CD4-positive, alpha-beta T cell treated with Interferon gamma for 1 hour (primary cell): ENCODE results near the gene SLC41A1.

Source experiments
- DNase-seq: peaks from one replicate; pipeline ENCODE4 v3.0.0-alpha.2; 2020

The SLC41A1 gene

DNA sequence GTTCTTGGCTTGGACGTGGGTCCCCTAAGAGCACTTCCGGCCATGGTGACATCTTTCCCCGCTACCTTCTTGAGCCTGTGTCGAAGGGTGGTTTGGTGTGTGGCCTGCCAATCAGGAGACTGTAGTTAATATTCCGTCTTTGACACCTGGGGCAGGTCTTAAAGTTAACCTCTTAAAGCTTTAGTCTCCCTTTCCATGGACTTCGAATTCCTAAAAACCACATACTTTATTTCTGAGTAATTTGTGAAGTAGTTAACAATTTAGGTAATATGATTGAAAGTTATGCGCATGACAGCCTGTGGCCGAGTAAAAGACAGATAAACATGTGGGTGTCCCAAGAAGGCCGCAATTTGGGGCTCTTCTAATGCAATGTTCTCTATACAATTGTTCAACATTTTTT is 27.6 kb downstream of the SLC41A1 start:
- DNase-seq: no peak

DNA sequence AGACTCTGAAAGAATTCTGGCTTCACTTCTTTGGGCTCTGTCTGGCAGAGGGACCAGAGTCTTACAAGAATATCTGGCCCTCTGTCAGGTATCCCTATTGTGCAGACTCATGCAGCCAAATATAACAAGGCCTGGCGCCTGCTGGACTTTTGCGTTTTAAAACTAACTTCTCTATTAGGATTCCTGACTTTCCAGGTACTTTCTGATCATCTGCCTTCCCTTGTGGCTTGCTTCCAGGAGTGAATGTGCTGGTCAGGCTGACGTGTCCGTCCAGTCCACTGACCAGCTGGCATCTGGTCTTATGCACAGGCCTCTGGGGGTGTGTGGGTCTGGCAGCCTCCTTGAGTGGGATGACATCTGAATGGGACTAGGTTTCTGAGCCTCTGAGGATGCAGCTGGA is 29.1 kb downstream of the SLC41A1 start:
- no peak for DNase-seq

DNA sequence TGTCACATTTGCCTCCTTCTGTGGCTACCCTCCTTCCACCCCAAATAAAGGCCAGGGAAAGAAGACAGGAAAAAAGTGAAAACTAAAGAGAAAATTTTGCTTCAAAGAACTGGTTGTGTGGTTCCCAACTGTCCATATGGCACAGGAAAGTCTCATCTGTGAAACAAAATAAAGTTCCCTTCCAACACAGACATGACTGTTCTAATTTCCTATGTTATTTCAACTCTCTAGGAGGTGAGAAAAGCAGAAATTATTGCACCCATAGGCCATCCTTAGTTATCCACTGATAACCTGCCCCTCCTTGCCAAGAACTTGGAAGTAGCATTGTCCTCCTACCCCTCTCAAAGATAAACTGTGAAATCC is 29.6 kb downstream of the SLC41A1 start:
- DNase-seq: no peak

DNA sequence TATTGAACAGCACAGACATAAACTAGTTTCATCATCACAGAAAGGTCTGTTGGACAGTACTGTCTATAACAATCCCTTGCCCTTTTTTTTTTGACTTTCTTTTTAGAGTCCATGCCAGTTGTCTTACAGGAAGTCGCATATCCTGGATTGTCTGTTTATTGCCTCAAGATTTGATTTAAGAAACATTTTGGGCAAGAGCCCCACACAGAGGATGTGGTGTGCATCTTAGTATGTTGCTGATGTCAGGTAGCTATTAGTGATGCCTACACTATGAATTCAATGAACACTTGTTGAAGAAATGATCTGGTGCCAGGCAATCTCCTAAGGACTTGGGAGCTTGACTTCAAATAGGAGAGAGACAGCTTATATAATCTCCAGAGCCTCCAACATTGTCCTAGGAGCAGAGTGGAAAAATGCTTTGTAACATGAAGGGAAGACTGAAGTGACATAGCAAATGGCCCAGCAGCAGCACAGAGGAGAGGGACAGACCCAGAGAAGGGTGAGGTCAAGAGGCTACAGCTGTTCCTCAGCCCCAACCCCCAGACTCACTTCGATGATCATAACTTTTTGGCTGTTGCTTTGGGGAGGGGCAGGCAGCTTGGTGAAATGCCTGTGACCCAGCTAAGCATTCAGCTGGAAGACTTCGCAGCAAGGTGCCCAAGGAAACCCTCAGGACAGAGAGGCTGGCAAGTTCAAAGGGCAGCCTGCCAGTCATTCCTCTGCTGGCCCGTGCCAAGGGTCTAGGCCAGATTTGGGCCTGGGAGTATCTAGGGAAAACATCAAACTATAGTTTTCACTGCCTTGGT is 30.2 kb downstream of the SLC41A1 start:
- DNase-seq: no peak

DNA sequence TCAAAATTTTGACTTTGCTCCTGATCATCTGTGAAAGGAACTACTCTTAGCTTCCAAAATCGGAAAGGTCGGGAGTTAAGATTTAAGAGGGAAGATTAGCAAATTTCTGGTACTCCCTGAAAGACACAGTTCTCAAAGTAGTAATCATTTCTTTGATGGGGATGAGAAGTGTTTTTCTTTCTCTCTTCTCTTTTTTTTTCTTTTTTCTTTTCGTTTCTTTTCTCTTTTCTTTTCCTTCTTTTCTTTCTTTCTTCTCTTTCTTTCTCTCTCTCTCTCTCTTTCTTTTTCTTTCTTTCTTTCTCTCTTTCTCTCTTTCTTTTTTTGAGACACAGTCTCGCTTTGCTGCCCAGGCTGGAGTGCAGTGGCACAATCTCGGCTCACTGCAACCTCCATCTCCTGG is 32.7 kb downstream of the SLC41A1 start:
- no peak for DNase-seq

DNA sequence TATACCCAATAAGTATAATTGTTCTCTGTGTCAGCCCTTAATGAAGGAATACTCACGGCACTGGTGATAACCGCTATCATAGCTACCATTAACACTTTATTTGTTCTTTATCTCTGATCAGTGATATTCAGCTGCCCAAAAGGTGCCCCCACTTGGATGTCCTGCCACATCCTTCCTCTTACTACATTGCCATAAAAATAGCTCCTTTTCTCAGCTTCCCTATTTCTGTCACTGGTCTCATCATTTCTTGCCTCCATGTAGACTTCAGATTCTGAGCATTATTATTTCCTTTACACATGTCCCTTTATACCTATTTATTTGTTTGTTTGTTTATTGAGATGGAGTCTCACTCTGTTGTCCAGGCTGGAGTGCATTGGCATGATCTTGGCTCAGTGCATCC is 35.0 kb downstream of the SLC41A1 start:
- DNase-seq: no peak

DNA sequence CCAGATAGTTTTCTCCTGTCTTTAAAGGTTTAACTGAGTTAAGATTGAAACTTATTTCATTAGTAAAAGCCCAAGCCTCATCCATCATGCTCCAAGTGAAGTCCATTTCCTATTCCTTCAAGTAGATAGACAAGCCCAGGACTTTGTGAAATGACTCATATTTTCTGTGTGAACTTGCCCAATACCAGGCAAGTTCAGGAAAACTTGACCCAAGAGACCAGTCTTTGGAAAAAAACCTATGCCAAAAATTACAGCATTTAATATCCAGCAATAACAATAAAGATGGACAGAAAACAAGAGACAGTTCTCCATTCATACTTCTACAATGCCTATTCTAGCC is 37.3 kb downstream of the SLC41A1 start:
- DNase-seq: no peak

DNA sequence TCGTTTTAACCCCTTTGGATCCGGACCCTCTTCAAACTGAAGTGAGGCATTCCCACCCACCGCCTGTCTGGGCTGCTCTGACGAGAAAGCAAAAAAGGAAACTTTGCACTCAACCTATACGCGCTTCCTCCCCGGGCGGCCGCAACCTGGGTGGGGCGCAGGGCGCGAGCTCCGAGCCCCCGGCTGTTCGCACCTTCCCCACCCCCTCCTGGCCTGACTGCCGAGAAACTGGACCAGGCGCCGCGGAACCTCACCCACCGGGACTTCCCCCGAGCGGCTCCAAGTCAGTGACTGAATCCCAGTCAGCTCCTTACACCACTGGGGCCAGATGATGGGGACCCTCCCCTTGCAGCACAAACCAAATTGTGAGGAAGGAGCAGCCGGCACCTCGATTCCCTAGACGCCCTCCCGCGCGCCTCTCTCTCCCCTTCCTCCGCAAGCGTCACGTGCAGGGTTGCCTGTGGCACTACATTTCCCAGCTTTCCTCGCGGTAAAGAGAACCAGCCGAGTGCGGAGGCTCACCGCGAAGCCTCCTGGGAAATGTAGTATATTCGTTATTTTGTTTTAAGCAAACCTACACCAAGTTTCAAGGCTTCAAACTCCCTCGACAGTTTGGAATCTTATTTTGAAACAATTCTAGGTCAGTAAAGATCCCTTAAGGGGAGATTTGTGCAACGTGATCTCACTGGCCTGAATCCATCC is 37.8 kb downstream of the SLC41A1 start, which contains the start of gene RAB29:
RAB29 (minus strand) TSS at position 468 of the 702 bp plus-strand sequence. CDS start 526 bp downstream, outside the sequence.
- peak; percentile 88 for DNase-seq

DNA sequence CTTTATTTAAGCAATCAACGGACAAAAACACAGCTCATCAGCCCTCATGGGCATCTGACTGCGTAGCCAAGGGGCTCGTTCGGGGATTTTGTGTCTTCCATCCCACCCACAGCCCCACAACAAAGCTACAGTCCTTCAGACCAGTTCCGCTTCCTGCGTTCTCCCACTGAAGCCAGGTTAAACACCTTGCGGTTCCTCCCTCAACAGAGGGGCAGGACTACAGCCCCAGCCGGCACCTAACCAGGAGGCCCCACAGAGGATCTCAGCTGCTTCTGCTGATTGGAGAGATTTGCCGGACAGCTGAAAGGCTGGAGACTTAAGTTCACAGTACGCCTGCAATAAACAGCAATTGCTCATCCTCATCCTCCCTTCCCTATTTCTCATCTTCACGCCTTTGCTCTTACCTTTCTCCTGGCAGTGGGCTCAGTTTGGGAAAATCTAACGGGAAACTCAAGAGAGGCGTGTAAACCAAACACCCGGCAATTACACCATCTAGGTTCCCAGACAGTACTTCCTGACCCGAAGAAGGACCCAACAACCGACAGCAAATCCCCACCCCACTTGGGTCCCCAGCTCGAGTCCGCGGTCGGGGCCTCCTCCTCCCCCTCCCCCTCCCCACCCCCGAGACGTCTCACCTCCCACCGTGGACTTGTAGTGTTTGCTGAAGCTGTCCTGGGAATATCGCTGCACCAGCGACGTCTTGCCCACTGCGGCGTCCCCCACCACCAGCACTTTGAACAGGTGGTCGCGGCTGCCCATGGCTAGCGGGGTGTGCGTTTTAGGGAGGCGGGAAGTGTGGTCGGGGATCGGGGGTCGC is 38.6 kb downstream of the SLC41A1 start:
- DNase-seq: peak; percentile 49

DNA sequence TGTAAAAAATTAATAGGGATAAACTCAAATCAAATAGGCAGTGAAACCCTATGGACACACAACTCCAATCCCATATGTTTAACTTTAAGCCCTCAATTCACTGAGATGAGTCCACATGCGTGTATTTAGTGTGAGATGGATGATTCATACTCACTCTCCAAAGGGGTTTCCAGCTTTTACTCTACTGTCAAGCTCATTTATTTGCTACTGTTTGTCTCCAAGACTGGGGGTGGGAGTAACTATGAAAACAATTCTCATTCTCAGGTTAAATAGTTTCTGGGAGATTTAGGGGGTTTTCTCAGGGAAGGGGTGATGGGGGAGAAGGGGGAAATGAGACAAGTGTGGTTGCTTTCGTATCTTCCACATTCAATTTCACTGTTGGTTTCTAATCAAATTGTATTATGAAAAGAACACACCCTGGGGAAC is 40.4 kb downstream of the SLC41A1 start:
- DNase-seq: no peak

DNA sequence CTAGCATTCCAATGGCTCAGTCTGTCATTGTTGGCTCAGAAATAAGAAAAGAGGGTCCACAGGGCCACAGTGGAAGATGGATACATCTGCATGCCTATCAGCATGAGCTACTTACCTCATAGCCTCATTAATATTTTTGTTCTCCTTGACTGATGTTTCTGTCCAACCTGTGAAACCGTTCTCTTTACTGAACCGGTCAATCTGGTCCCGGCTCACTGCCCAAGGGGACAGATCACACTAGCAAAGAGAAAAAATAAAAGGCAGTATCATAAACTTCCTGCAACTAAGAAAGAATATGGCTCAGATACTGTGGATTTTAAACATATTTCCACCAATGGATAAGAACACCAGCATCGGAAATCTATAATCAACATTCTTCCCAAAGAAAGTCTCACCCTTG is 42.4 kb downstream of the SLC41A1 start:
- no peak for DNase-seq

DNA sequence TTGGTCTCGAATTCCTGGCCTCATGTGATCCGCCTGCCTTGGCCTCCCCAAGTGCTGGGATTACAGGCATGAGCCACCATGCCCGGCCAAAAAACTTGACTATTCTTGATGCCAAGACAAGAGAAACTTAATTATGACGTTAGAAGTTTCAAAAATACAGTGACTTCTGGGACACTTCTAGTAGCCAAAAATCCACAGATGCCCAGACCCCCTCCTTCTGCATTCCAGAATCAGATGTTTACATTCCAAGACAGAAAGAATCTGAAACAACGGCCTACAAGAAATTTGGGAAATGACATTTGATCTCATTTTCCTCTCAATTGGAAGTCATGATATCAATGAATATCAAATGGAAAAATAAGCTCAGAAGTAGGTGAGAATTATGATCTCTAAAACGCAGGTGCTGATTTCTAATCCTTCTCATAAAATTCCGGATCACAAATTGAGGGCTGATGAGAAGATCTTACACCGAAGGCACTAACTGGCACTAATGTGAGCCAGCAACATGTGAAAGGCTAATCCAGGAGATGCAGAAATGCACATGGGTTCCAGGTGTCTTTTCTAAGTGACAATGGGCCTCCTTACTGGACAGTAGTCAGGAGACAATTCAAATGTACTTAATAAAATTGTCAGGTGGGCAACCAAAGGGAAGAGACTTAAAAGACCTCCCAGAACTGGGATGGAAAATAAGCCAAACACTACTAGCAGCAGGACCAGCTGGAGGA is 43.2 kb downstream of the SLC41A1 start:
- no peak for DNase-seq

DNA sequence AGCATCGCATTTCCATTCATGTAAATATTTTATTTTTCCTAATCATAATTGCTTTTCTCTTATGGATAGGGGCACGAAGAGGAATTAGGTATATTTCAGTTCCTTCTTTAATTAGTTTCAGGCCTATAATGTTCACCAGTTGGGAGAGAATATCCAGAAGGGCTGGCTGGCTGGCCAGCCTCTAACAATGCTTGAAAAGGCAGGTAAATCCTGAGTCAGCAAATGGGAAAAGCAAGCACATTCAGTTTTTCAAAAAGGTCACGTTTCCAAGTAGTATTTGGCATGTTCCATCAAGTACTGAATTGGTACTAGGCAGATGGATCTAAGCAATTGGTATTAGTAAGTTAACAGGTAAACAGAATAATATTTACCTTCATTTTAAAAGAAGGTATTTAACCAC is 45.8 kb downstream of the SLC41A1 start:
- DNase-seq: no peak

DNA sequence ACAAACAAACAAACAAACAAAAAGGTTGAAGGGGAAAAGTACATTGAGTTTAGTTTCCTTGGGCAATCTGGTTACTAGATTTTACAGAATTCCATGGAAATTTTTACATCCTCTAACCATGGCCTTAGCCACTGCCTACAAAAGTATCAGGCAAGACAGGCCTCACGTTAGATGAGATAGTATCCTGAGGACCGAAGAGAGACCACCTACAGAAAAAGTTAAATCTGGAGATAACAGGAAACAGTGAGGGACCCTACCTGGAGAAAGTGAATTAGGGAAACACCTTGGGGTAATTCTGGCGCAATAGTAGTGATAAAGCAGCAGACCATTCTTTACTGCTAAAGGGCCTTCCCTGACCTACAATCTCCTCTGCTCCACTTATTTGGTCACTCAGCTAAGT is 46.4 kb downstream of the SLC41A1 start:
- no peak for DNase-seq

DNA sequence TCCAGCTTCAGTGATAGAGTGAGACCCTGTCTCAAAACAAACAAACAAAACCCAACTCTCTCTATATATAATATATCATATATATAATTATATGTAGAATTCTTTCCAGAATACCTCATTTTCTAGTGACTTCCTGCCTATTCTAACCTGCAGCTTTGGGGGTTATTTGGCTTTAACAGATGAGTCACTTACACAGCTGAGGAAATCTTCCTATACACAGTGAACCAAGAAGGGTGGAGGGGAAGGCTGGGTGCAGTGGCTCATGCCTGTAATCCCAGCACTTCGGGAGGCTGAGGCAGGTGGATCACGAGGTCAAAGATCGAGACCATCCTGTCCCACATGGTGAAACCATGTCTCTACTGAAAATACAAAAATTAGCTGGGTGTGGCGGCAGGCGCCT is 47.0 kb downstream of the SLC41A1 start:
- DNase-seq: no peak

DNA sequence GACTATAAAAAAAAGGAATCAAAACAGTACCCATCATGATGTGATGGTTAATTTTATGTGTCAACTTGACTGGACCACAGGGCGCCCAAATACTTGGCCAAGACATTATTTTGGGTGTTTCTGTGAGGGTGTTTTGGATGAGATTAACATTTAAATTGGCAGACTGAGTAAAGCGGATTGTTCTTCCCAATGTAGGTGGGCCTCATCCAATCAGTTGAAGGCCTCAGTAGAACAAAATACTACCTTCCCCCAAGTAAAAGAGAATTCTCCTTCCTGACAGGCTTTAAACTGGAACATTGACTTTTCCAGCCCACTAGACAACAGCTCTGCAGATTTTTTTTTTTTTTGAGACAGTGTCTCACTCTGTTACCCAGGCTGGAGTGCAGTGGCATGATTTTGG is 48.4 kb downstream of the SLC41A1 start:
- DNase-seq: no peak

DNA sequence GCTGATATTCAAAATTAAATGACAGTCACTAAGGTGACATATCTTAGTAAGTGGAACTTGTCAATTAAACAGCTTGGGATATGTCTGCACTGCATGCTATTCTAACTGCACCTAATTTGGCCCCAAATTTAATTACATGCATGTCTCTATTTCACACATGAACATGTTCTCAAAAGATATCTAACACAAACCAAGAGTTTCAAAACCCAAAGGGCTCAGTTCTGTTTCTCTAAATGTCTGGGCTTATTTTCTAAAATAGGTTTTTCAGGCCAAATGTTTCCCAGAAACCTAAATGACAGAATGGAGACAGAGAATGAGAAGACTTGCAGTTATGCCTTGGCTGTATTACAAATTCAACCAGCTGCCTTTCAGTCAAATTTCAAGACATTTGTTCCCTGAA is 49.0 kb downstream of the SLC41A1 start:
- DNase-seq: no peak

DNA sequence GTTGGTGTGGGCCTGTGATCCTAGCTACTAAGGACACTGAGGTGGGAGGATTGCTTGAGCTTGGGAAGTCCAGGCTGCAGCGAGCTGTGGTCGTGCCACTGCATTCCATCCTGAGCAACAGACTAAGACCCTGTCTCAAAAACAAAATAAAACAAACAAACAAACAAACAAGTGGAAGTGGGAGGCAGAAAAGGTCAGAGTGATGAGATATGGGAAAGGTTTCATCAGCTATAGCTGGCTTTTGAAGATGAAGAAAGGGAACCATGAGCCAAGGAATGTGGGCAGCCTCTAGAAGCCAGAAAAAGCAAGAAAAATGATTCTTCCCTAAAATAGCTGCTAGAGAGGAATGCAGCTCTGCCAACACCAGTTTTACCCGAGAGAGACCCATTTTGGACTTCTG is 52.4 kb downstream of the SLC41A1 start:
- DNase-seq: no peak

DNA sequence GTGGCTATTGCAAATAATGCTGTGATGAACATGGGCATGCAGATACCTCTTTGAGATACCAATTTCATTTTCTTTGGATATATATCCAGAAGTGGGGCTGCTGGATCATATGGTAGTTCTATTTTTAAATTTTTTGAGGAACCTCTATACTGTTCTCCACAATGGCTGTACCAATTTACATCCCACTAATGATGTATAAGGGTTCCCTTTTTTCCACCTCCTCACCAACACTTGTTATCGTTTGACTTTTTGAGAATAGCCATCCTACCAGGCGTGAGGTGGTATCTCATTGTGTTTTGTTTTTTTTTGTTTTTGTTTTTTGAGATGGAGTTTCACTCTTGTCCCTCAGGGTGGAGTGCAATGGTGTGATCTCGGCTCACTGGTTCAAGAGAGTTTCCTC is 56.4 kb downstream of the SLC41A1 start:
- DNase-seq: no peak

DNA sequence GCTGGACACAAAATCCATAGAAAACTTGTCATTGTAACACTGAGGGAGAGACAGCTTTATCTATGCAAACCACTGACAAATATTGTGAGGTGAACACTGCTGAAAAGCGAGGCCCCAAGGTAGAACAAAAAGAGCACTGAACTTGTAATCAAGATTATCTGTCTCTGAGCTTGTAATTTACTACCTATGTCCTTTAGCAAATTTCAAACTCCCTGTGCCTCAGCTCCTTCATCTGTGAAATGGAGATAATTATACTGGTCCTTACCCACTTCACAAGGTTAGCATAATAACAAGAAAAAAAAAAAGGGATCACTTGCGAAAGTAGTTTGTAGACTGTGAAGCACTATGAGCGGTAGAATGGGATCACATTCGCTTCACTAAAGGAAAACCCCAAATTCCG is 58.1 kb downstream of the SLC41A1 start:
- no peak for DNase-seq

DNA sequence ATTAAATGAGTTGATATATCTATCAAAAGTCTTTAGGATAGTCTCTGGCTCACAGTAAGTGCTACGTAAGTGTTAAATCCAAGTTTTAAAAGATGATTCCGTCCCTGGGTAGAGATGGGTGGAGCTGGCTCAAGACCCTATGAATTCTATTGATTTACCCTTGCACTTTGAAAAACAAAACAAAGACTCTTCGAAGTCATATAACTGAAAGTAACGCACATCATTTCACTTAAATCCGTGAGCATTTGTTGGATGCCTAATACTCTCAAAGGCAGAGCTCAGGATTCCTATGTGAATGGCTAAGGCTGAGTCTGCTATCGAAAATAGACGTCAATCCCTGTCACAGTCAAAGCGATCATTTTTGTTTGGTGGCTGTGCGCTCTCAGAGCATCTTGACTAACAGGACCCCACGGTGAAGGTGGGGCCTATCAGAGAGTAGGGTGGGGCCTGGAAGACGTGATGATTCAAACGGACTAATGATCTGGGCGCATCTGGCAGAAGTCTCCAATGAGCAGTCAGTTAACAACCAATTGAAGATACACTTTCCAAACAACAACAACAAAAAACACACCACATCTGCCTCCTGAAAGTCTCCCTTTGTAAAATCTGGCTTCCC is 61.9 kb downstream of the SLC41A1 start:
- no peak for DNase-seq
